Activated T-helper 1 cell treated with anti-CD3 and anti-CD28 coated beads, Interleukin-12 subunit alpha, Interleukin-12 subunit beta, Interleukin-2, Interleukin-4 antibody, amounts not matched to agents 30 ng/mL and 10 ng/mL and 1 ng/mL, durations not matched to agents 14 hours and 24 hours and 36 hours (primary cell): ENCODE results near the gene SYNE1. TPM values are rescaled to one million over a fixed set of nuclear protein-coding genes. Genes with fewer than 3 reads are reported as not detected.

Source experiments
- DNase-seq: peaks from one replicate; pipeline ENCODE4 v3.0.0; 2021; ENCODE audit warnings: low spot score
- H3K27ac Mint-ChIP-seq: one replicate; pipeline ENCODE4 v1.8.0; 2021; ENCODE audit warnings: mild to moderate bottlenecking, mixed read lengths
- H3K27me3 Mint-ChIP-seq: one replicate; pipeline ENCODE4 v1.8.0; 2022; ENCODE audit warnings: mild to moderate bottlenecking, moderate library complexity, mixed read lengths; ENCODE audit not compliant: insufficient read depth
- H3K36me3 Mint-ChIP-seq: one replicate; pipeline ENCODE4 v1.8.0; 2021; ENCODE audit warnings: low read depth, mixed read lengths
- H3K4me1 Mint-ChIP-seq: one replicate; pipeline ENCODE4 v1.8.0; 2021; ENCODE audit warnings: low read depth, mixed read lengths
- H3K4me3 Mint-ChIP-seq: one replicate; pipeline ENCODE4 v1.8.0; 2021; ENCODE audit warnings: mild to moderate bottlenecking, moderate library complexity, mixed read lengths
- H3K9me3 Mint-ChIP-seq: one replicate; pipeline ENCODE4 v1.8.0; 2021; ENCODE audit warnings: mixed read lengths
- intact Hi-C: fragments of 100-400 bp; cut with micrococcal nuclease; formaldehyde crosslinking; loops from one replicate; pipeline ENCODE4 v1.15.1; 2024
- total RNA-seq: library from RNA; stranded (reverse); gene quantifications from 2 replicates; pipeline ENCODE4 v1.2.3, GENCODE V29; 2022

The SYNE1 gene
- total RNA-seq, 1 donor from 2014 or later = 16.0 TPM

DNA sequence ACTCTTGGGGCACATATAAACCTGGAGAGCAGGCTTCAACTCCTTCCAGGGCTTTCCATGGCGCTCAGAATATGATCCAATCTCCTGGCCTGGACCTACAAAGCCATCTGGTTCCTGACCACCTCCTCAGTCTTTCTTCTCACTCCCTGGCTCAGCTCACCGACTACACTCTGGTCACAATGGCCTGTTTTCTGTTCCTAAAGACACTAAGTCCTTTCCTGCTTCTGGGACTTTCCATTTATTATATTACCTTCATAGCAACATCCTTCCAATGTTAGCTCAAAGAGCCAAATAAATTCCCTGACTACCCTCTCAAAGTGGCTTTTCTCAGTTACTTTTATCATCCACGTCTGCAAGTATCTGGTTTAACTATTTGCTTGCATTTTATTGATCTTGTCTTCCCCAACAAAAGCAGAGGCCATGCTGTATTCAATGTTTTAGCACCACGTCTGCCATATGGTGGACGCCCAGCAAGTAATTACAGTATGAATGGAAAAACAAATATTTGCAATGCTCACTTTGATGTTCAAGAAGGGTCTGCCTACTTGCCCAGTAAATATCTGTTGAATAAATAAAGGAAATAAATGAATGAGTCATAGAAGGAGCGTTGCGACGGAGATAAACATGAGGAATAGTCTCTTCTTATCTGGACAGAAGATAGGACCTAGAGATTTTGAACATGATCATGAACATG is 501.3 kb downstream of the SYNE1 start:
- no peak overlapping the region for H3K4me3 Mint-ChIP-seq
- intact Hi-C loops = no loop called here

DNA sequence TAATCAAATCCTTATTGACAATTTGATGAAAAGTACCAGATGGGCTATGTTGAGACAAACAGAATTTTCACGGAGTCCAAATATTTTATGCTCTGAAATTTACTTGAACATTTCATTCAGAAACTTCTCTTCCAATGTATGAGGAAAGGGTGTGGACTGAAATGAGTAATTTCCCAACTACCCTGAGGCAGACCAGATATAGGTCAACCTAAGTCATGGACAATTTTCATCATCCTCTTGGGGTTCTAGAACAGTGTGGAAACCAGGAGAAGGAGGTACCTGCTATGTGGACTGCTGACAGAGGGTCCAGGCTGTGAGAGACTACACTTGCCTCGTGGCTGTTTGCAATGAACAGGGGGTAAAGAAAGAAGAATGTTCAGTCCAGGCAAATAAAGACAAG is 506.7 kb downstream of the SYNE1 start:
- Mint-ChIP-seq H3K27me3 (no peaks in the 10 kb centered on the region), H3K27ac (no peak overlapping the region), H3K4me3 (no peak overlapping the region), H3K4me1 (no peaks in the 10 kb centered on the region), H3K36me3 (peaks cover 47% of the 10 kb centered on the region), H3K9me3 (no peaks in the 10 kb centered on the region)
- DNase-seq = no peak
- intact Hi-C loops = no loop called here

More for the DNA sequence above, 501.3 kb downstream of the SYNE1 start:
- Mint-ChIP-seq H3K9me3 (no peaks in the 10 kb centered on the region), H3K36me3 (peaks cover 56% of the 10 kb centered on the region), H3K27ac (no peak overlapping the region), H3K4me1 (peaks cover 4% of the 10 kb centered on the region), H3K27me3 (no peaks in the 10 kb centered on the region)
- no peak for DNase-seq

DNA sequence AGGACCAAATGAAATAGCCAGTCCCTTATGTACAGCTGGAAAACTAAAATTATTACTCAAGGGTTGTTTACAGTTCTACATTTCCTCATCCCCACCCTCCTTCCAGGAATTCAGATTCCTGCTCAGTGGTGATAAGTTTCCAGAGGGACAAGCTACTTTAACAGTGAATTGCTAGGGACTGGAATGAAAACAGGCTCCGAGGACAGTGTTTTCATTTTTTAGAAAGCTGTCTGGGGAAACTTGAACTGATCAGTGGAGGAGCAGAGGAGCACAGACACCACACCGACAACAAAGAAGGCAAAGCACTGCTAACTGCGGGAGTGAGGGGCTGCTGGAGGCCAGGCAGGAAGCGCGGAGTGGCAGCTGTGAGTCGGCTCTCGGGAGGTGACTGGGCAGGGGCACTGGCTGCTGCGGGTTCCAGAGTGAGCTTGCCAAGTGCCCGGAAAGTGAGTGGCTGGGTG is 507.4 kb downstream of the SYNE1 start:
- Mint-ChIP-seq H3K36me3 (peaks cover 43% of the 10 kb centered on the region), H3K4me1 (no peaks in the 10 kb centered on the region), H3K27ac (no peak overlapping the region), H3K9me3 (no peaks in the 10 kb centered on the region), H3K27me3 (no peaks in the 10 kb centered on the region), H3K4me3 (no peak overlapping the region)
- DNase-seq = no peak
- intact Hi-C loops = no loop called here

DNA sequence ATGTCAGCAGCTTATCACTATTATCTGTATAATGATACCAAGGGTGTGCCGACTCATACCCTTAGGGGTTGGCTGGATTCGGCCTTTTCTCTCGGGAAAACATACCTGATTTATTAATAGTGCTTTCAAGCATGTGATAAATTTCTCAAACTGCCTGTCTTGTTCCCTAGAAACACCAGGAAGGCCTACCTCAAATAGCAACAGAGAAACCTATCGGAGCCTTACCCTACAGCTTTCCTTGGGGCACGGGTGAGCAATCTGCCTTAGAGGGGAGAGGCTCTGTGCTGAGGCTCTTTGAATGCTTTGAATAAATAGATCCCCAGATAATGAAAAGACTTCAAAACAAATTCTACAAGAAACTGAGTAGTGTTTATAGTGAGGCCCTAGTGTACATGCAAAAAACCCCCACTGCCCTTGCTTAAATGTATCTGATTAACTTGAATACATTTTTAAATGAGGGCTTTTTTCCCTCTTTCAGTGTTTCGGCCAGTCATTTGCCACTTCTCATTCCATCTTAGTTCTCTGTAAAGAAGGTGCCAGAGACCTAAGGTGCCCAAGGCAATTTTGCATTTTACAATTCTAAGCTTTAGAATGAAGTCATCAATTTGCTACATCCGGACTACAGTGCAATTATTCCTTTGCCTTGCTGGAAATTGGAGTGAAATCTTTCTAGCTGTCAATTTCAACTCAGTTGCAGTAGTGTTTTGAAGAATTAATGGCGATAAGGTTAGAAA is 509.6 kb downstream of the SYNE1 start:
- Mint-ChIP-seq H3K27me3 (no peaks in the 10 kb centered on the region), H3K4me3 (no peak overlapping the region), H3K27ac (no peak overlapping the region), H3K36me3 (peaks cover 32% of the 10 kb centered on the region), H3K4me1 (no peaks in the 10 kb centered on the region), H3K9me3 (no peaks in the 10 kb centered on the region)
- intact Hi-C loops = no loop called here
- no peak for DNase-seq

DNA sequence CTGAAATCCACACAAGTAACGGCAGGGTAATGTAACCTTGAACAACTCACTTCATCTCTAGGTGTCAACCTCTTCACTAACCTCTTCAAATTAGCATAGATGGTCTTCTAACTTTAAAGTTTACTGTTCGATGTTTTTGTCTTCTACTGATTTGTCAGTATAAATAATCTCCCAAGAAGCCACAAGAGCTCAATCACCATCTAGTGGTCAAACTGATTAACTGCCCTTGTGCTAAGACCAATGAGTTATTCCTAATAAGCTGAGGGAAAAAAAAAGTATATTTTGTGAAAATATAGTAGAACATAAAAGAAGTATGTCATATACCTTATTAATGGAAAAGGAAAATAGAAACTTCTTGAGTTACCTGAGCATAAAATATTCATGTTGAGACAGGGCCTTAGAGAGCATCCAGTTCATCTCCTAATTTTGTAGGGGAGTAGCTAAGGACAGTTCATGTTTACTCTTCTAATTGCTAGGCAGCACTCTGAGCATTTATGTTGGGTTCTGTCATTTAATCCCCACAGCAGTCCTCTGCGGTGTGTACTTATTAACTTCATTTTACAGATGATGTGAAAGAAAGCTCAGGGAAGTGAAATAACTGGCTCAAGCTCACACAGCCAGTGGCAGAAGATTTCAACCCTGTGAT is 512.6 kb downstream of the SYNE1 start:
- Mint-ChIP-seq H3K36me3 (peaks cover 34% of the 10 kb centered on the region), H3K4me1 (no peaks in the 10 kb centered on the region)
- intact Hi-C loops = loop anchor here (1.0 to 5.0 kb wide), 4 partner anchors 143 to 449 kb away; no protein-coding TSS in a partner anchor

DNA sequence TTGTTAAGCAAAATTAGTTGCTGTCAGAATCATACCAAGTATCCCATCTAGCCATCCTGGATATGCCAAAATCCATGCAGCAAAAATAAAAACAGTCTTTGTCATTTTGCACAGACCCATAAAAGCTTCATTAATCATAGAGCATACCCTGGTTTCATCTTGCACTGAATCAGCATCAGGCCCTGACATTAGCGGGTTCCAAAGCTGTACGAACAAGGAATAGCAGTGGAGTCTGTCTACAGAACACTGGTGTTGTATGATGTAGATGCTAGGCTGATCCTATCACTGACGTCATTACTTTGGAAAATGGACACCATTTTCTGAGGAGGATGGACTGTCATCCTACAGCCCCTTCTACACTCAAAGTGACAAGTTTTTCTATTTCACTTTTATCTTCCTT is 514.1 kb downstream of the SYNE1 start:
- no peaks in the 10 kb centered on the region for H3K27me3 Mint-ChIP-seq
- H3K9me3 Mint-ChIP-seq = no peaks in the 10 kb centered on the region
- H3K4me3 Mint-ChIP-seq = no peak overlapping the region
- no peak overlapping the region for H3K27ac Mint-ChIP-seq
- H3K36me3 Mint-ChIP-seq = peaks cover 34% of the 10 kb centered on the region
- intact Hi-C loops = loop anchor here (5.0 kb wide), 1 partner anchor 144 kb away; no protein-coding TSS in a partner anchor
- peaks cover 1% of the 10 kb centered on the region for H3K4me1 Mint-ChIP-seq
- no peak for DNase-seq

More for the DNA sequence above, 512.6 kb downstream of the SYNE1 start:
- H3K4me3 Mint-ChIP-seq = no peak overlapping the region
- no peak for DNase-seq
- no peak overlapping the region for H3K27ac Mint-ChIP-seq
- H3K27me3 Mint-ChIP-seq = no peaks in the 10 kb centered on the region
- no peaks in the 10 kb centered on the region for H3K9me3 Mint-ChIP-seq

DNA sequence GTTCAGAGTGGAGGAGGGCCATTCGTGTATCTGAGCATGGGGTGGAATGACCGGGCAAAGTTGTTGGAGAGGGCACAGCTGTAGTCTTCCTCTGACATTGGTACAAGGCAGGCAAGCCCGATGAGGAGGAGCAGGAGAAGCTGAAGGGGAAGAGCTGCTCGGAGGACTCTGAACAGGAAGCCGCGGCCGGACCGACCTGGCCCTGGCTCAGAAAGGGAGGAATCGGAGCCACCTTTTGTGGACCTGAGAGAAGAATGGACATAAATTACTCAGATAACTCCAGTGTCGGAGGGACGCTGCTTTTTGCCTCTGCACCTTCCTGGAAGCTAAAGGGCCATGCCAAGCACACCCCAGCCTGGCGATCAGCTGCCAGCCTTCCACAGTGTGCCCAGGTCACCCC is 514.7 kb downstream of the SYNE1 start:
- Mint-ChIP-seq H3K4me3 (no peak overlapping the region), H3K36me3 (peaks cover 34% of the 10 kb centered on the region), H3K27me3 (no peaks in the 10 kb centered on the region), H3K9me3 (no peaks in the 10 kb centered on the region), H3K27ac (peak overlapping the region; percentile 29), H3K4me1 (peaks cover 8% of the 10 kb centered on the region)
- DNase-seq = no peak
- intact Hi-C loops = loop anchor here (5.0 kb wide), 1 partner anchor 145 kb away; no protein-coding TSS in a partner anchor

DNA sequence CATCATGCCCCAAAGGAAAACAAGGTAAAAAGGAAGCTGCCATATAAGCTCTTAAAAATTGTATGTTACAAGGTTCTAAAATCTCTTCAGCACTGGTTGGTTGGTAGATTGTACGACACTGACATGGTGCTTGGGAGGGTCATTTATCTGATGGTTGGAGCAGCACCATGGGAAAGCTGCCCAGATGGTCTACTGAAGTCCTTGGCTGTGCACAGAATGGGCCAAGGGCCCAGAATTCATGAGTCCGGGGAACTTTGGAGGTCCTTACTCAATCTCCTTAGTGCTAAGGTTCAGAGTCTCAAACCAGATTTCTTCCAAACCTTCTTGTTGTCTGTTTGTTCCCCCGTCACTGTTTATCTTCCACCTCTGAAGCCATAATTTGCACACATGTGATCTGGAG is 515.3 kb downstream of the SYNE1 start:
- peaks cover 12% of the 10 kb centered on the region for H3K4me1 Mint-ChIP-seq
- H3K36me3 Mint-ChIP-seq = peaks cover 34% of the 10 kb centered on the region
- no peak overlapping the region for H3K27ac Mint-ChIP-seq
- no peak overlapping the region for H3K4me3 Mint-ChIP-seq
- H3K9me3 Mint-ChIP-seq = no peaks in the 10 kb centered on the region
- intact Hi-C loops = loop anchor here (5.0 kb wide), 1 partner anchor 145 kb away; no protein-coding TSS in a partner anchor
- no peak for DNase-seq
- no peaks in the 10 kb centered on the region for H3K27me3 Mint-ChIP-seq

DNA sequence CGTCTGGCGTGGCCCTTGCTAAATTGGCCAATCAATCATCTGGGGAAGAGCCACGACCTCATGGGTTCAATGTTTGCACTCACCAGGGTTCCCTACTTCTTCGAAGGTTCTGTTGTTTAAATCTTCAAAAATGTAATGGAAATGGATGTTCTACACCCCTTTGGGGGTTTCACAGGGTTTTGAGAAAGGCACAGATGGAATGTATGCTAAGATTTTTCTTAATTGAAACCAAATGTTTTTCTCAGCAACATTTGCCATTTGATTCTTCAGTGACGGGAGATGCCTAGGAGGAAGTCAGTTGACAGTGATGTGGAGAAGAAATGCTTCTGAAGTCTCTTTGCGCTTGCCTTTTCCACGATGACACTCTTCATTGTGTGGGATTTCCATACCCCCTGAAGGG is 517.3 kb downstream of the SYNE1 start:
- Mint-ChIP-seq H3K36me3 (peaks cover 34% of the 10 kb centered on the region), H3K27me3 (no peaks in the 10 kb centered on the region), H3K4me1 (peaks cover 12% of the 10 kb centered on the region), H3K9me3 (no peaks in the 10 kb centered on the region), H3K4me3 (no peak overlapping the region), H3K27ac (no peak overlapping the region)
- no peak for DNase-seq
- intact Hi-C loops = loop anchor here (5.0 kb wide), 1 partner anchor 147 kb away; no protein-coding TSS in a partner anchor

DNA sequence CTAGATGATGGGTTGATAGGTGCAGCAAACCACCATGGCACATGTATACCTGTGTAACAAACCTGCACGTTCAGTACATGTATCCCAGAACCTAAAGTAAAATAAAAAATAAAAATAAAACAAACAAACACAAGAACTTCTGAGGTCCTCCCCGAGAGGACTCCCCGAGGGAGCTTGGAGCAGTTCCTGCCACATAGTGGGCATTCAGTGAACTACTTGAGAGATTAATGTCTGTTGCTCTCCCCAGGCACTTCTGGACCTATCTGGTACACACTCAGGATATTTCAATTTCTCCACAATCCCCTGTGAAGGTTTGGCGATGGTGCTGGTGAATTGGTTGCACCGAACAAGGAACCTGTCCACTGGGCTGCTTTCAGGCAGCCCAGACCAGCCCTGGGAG is 518.5 kb downstream of the SYNE1 start:
- Mint-ChIP-seq H3K27me3 (no peaks in the 10 kb centered on the region), H3K27ac (no peak overlapping the region), H3K36me3 (peaks cover 34% of the 10 kb centered on the region), H3K9me3 (no peaks in the 10 kb centered on the region), H3K4me3 (no peak overlapping the region), H3K4me1 (peaks cover 12% of the 10 kb centered on the region)
- no peak for DNase-seq
- intact Hi-C loops = no loop called here

DNA sequence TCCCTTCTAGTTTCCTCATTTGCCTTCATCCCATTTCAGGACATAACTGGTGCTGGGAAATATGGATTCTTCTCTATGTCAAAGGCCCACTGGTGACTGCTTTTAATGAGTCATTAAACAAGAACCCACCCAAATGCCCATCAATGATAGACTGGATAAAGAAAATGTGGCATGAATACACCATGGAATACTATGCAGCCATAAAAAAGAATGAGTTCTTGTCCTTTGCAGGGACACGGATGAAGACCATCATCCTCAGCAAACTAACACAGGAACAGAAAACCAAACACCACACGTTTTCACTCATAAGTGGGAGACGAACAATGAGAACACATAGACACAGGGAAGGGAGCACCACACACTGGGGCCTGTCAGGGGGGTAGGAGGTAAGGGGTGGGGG is 518.9 kb downstream of the SYNE1 start:
- Mint-ChIP-seq H3K27me3 (no peaks in the 10 kb centered on the region), H3K4me3 (no peak overlapping the region), H3K4me1 (peaks cover 12% of the 10 kb centered on the region), H3K27ac (no peak overlapping the region), H3K9me3 (no peaks in the 10 kb centered on the region), H3K36me3 (peaks cover 34% of the 10 kb centered on the region)
- no peak for DNase-seq
- intact Hi-C loops = no loop called here

DNA sequence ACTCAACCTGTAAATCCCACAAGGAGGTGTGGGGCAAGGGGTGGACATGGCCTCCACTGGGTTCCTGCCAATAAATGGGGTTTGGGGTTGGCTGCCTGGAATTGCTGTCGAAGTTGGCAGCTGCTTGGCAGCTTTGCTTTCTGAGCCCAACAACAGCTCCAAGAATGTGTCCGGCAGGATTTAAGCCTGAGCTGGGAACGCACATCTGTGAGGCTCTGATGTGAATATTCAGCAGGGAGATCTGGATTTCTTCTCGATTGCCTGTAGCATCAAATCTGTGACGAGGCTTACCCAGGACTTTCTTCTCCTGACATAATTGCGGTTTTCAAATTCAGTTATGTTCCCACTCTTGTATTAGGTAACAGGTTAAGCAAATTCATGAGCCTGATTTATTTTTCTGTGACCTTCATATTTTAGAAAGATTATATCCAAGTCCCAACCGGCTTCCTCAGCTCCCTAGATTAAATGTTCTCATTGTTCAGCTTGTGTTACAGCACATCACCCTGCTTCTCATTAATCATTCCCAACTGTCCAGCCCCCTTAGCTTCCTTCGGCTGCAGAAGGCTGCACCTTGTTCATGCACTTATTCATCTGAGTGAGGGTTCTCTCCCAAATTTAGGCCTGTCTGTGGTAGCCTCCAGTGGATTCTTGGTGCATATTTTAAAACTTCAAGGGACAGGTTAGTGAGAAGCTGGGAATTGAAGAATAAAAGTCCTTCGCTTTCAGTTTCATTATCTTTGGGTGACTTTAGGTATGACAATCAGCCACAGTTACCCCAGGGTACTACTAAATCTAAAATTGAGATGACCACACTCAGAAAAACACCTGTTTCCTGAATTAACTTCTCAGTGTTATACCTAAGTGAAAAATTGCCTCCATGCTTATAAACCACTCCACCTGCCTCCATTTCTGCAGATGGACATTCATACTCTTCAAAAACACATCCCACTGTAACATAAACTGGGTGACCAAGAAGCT is 519.7 kb downstream of the SYNE1 start:
- H3K27me3 Mint-ChIP-seq = no peaks in the 10 kb centered on the region
- no peak overlapping the region for H3K27ac Mint-ChIP-seq
- no peak overlapping the region for H3K4me3 Mint-ChIP-seq
- peaks cover 12% of the 10 kb centered on the region for H3K4me1 Mint-ChIP-seq
- peaks cover 34% of the 10 kb centered on the region for H3K36me3 Mint-ChIP-seq
- intact Hi-C loops = no loop called here
- DNase-seq = no peak
- H3K9me3 Mint-ChIP-seq = no peaks in the 10 kb centered on the region
